ENCODE measurements around the gene KISS1R. TPM values are rescaled to one million over a fixed set of nuclear protein-coding genes. Genes with fewer than 3 reads are reported as not detected.

The KISS1R gene
- total RNA-seq, 1 donor from 2014 or later = not detected

DNA sequence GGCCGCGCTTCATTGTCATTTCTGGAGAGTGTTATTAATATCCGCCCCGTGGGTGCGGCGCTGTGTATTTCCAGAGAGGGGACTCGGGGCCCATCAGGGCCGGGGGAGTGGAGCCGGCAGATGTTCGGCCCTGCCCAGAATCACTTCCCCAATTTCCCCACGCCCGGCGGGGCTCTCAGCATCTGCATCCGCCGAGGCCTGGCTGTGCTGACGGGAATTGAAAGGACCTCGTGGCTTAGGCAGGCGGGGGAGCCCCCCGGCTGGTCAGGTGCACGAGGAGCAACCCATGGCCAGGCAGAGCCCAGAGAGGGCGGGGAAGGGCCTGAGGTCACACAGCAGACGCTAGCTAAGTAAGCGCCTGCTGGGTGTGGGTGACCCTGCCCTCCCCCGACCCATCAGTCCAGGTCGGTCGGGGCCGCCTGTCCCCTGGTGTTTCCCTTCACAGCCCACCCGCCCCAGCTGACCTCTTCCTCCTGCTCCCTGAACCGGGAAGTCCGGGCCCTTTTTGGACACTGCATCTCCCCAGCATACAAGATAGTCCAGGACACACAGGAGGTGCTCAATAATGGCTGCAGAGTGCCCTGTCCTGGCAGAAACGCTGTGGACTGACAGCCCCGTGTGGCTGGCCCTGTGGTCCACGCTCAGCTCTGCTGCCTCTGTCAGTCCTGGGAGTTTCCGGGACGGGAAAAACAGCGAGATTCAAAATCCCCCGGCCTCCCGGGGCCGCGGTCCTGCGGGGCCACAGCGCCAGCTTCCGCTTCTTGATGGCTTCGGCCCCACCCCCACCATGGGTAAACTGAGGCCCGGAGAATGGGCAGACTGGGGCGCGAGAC, 30.8 kb downstream of the KISS1R start:
- TF ChIP-seq, protein P1, sequence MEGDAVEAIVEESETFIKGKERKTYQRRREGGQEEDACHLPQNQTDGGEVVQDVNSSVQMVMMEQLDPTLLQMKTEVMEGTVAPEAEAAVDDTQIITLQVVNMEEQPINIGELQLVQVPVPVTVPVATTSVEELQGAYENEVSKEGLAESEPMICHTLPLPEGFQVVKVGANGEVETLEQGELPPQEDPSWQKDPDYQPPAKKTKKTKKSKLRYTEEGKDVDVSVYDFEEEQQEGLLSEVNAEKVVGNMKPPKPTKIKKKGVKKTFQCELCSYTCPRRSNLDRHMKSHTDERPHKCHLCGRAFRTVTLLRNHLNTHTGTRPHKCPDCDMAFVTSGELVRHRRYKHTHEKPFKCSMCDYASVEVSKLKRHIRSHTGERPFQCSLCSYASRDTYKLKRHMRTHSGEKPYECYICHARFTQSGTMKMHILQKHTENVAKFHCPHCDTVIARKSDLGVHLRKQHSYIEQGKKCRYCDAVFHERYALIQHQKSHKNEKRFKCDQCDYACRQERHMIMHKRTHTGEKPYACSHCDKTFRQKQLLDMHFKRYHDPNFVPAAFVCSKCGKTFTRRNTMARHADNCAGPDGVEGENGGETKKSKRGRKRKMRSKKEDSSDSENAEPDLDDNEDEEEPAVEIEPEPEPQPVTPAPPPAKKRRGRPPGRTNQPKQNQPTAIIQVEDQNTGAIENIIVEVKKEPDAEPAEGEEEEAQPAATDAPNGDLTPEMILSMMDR (IDR thresholded peaks at IDR 0.05; ENCODE audit: unreplicated experiment) = no peak
- Mint-ChIP-seq H3K27me3 (ENCODE audit: unreplicated experiment) (peaks cover 3% of the 10 kb centered on the region), H3K27ac (ENCODE audit: unreplicated experiment) (no peak overlapping the region), H3K9me3 (ENCODE audit: unreplicated experiment) (no peaks in the 10 kb centered on the region), H3K4me3 (ENCODE audit: unreplicated experiment) (no peak overlapping the region), H3K36me3 (ENCODE audit: low read depth, unreplicated experiment) (peaks cover 5% of the 10 kb centered on the region), H3K4me1 (ENCODE audit: unreplicated experiment) (no peaks in the 10 kb centered on the region)
- DNase-seq (ENCODE audit: low spot score) = no peak

DNA sequence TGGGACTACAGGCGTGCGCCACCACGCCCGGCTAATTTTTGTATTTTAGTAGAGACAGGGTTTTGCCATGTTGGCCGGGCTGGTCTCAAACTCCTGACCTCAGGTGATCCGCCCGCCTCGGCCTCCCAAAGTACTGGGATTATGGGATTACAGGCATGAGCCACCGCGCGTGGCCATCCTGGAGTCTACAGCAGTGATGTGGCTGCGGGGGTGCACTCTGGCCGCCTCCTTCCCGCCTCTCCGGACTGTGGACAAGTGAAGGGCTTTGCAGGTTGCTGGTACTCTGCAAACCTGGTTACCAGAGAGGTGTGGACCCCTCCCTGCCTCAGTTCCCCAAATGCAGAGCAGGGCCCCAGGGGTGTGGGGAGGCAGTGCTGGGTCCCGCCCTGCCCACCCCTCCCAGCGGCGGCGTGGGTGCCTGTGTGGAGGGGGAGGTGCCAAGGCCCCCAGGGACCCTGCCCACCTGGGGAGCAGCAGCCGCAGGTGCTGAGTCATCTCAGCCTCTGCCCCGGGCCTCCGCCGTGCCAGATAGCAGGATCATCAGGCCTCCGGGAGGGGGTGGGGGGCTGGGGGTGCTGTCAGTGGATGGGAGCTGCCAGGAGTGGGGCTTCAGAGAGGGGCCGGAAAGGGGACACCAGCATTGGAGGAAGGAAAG, 31.8 kb downstream of the KISS1R start:
- Mint-ChIP-seq H3K36me3 (ENCODE audit: low read depth, unreplicated experiment) (no peaks in the 10 kb centered on the region), H3K27me3 (ENCODE audit: unreplicated experiment) (peaks cover 3% of the 10 kb centered on the region), H3K9me3 (ENCODE audit: unreplicated experiment) (no peaks in the 10 kb centered on the region), H3K4me1 (ENCODE audit: unreplicated experiment) (no peaks in the 10 kb centered on the region), H3K4me3 (ENCODE audit: unreplicated experiment) (no peak overlapping the region), H3K27ac (ENCODE audit: unreplicated experiment) (no peak overlapping the region)
- TF ChIP-seq, protein P1 (IDR thresholded peaks at IDR 0.05; ENCODE audit: unreplicated experiment) = no peak
- DNase-seq (ENCODE audit: low spot score) = no peak

DNA sequence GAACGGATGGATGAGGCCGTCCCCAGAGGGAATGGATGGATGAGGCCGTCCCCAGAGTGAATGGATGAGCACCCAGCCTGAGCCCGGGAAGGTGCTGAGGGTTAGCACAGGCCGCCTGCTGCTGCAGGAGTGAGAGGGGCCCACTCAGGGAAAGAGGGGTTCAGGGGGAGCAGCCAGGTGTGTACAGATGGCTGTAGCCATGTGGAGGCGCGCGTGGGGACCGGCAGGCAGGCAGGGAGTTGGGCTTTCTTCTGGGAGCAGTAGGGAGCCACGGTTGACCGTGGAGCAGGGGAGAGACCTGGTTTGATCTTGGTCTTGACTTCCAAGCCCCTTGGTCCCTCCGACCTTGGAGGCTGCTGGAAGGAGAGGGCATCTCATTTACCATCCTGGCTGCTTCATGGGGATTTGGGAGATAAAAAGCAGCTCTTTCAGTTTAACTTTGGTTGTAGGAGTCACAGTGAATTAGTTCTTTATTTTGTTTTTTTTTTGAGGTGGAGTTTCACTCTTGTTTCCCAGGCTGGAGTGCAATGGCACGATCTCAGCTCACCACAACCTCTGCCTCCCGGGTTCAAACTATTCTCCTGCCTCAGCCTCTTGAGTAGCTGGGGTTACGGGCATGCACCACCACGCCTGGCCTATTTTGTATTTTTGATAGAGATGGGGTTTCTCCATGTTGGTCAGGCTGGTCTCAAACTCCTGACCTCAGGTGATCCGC, 33.4 kb downstream of the KISS1R start:
- Mint-ChIP-seq H3K4me1 (ENCODE audit: unreplicated experiment) (no peaks in the 10 kb centered on the region), H3K36me3 (ENCODE audit: low read depth, unreplicated experiment) (no peaks in the 10 kb centered on the region), H3K27ac (ENCODE audit: unreplicated experiment) (no peak overlapping the region), H3K4me3 (ENCODE audit: unreplicated experiment) (no peak overlapping the region), H3K9me3 (ENCODE audit: unreplicated experiment) (no peaks in the 10 kb centered on the region), H3K27me3 (ENCODE audit: unreplicated experiment) (peaks cover 1% of the 10 kb centered on the region)
- no peak for DNase-seq (ENCODE audit: low spot score)
- TF ChIP-seq, protein P1 (IDR thresholded peaks at IDR 0.05; ENCODE audit: unreplicated experiment) = no peak

DNA sequence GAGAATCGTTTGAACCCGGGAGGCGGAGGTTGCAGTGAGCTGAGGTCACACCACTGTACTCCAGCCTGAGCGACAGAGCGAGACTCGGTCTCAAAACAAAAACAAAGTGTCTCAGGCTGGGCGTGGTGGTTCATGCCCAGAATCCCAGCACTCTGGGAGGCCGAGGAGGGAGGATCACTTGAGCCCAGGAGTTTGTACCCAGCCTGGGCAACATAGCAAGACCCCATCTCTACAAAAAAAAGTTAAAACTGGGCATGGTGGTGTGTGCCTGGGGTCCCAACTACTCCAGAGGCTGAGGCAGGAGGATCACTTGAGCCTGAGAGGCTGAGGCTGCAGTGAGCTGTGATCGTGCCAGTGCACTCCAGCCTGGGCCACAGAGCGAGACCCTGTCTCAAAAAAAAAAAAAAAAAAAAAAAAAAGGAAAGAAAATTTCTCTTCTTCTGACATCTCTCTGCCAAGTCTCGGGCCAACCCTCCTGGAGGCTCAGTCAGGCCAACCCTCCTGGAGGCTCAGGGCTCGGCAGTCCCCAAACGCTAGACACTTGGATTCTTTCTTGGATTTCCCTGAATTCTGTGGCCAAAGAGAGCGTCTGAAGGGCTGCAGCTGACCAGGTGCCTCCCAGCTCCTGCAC, 35.0 kb downstream of the KISS1R start:
- Mint-ChIP-seq H3K4me3 (ENCODE audit: unreplicated experiment) (no peak overlapping the region), H3K4me1 (ENCODE audit: unreplicated experiment) (no peaks in the 10 kb centered on the region)

More for the DNA sequence above, 35.0 kb downstream of the KISS1R start:
- no peaks in the 10 kb centered on the region for H3K36me3 Mint-ChIP-seq (ENCODE audit: low read depth, unreplicated experiment)
- no peak for DNase-seq (ENCODE audit: low spot score)
- peaks cover 1% of the 10 kb centered on the region for H3K27me3 Mint-ChIP-seq (ENCODE audit: unreplicated experiment)
- H3K27ac Mint-ChIP-seq (ENCODE audit: unreplicated experiment) = no peak overlapping the region
- H3K9me3 Mint-ChIP-seq (ENCODE audit: unreplicated experiment) = no peaks in the 10 kb centered on the region
- TF ChIP-seq, protein P1 (IDR thresholded peaks at IDR 0.05; ENCODE audit: unreplicated experiment) = no peak

Measured in endothelial cell (in vitro differentiated cells).